HepG2 (cell line): ENCODE results near the gene MDP1. TPM values are rescaled to one million over a fixed set of nuclear protein-coding genes. Genes with fewer than 3 reads are reported as not detected.

Experiments used
- ASH2L ChIP-seq: fragments of 300-600, 200-600 bp; sonication (generic); IDR thresholded peaks from 2 replicates; pipeline ENCODE4 v1.7.0; 2017; ENCODE audit warnings: low read depth, mild to moderate bottlenecking, moderate library complexity, mixed read lengths, low read length; ENCODE audit not compliant: insufficient read length
- BORCS8-MEF2B ChIP-seq: sonication (generic); formaldehyde crosslinking; IDR thresholded peaks from 2 replicates; pipeline ENCODE4 v1.8.0; 2022; ENCODE audit warnings: mild to moderate bottlenecking, missing genetic modification reagents
- CCDC6 ChIP-seq: sonication (generic); formaldehyde crosslinking; IDR thresholded peaks from 2 replicates; pipeline ENCODE4 v1.8.1; 2022; ENCODE audit warnings: mild to moderate bottlenecking, missing genetic modification reagents, moderate library complexity
- CHCHD3 ChIP-seq: sonication (generic); formaldehyde crosslinking; IDR thresholded peaks from 2 replicates; pipeline ENCODE4 v1.8.0; 2022; ENCODE audit warnings: mild to moderate bottlenecking, missing genetic modification reagents, moderate library complexity
- HDAC1 ChIP-seq: sonication (generic); formaldehyde crosslinking; IDR thresholded peaks from 2 replicates; pipeline ENCODE4 v1.5.1; 2020; ENCODE audit warnings: mild to moderate bottlenecking, missing genetic modification reagents
- HOXA9 ChIP-seq: sonication (generic); formaldehyde crosslinking; IDR thresholded peaks from 2 replicates; pipeline ENCODE4 v1.8.1; 2022; ENCODE audit warnings: missing genetic modification reagents, mild to moderate bottlenecking, moderate library complexity, borderline replicate concordance
- ISX ChIP-seq: sonication (generic); formaldehyde crosslinking; conservative IDR thresholded peaks from 2 replicates; pipeline ENCODE4 v1.5.0; 2020; ENCODE audit warnings: missing genetic modification reagents
- JUNB ChIP-seq: sonication (generic); formaldehyde crosslinking; IDR thresholded peaks from 2 replicates; pipeline ENCODE4 v1.8.0; 2022; ENCODE audit warnings: missing genetic modification reagents, mild to moderate bottlenecking, borderline replicate concordance
- KMT2A ChIP-seq: sonication (generic); formaldehyde crosslinking; IDR thresholded peaks from 2 replicates; pipeline ENCODE4 v1.4.0; 2020; ENCODE audit warnings: missing genetic modification reagents
- MAZ ChIP-seq, 2 experiments: sonication (generic) in 1 of 2; formaldehyde crosslinking in 1 of 2; IDR thresholded peaks; 2 replicates each; pipeline versions ENCODE4 v1.5.0 to v1.6.1; 2012 to 2020; ENCODE audit warnings: low read depth in 2 of 2, mild to moderate bottlenecking in 2 of 2, borderline replicate concordance in 1 of 2, improper control_type of control experiment in 1 of 2, low read length in 1 of 2, missing genetic modification reagents in 1 of 2, moderate library complexity in 1 of 2
- MXI1 ChIP-seq: IDR thresholded peaks from 3 replicates; pipeline ENCODE4 v1.6.1; 2012; ENCODE audit warnings: low read depth, low read length, inconsistent platforms, borderline replicate concordance
- MYC ChIP-seq: sonication (generic); formaldehyde crosslinking; IDR thresholded peaks from 2 replicates; pipeline ENCODE4 v1.9.0; 2021; ENCODE audit warnings: missing genetic modification reagents, borderline replicate concordance
- NAIF1 ChIP-seq: sonication (generic); formaldehyde crosslinking; IDR thresholded peaks from 2 replicates; pipeline ENCODE4 v1.5.0; 2020; ENCODE audit warnings: mild to moderate bottlenecking, missing genetic modification reagents, borderline replicate concordance
- ONECUT2 ChIP-seq: sonication (generic); formaldehyde crosslinking; IDR thresholded peaks from 2 replicates; pipeline ENCODE4 v1.4.0; 2020; ENCODE audit warnings: missing genetic modification reagents
- PAF1 ChIP-seq: IDR thresholded peaks from 2 replicates; pipeline ENCODE4 v1.6.1; 2016; ENCODE audit warnings: missing genetic modification reagents, missing compliant biosample characterization
- PPARG ChIP-seq: conservative IDR thresholded peaks from 2 replicates; pipeline ENCODE4 v1.6.1; 2016; ENCODE audit warnings: missing biosample characterization, missing genetic modification reagents
- RBFOX2 ChIP-seq: fragments of 200-400 bp; formaldehyde crosslinking; IDR thresholded peaks from 2 replicates; pipeline ENCODE4 v1.6.1; 2017; ENCODE audit warnings: low read depth, mild to moderate bottlenecking, low read length
- RFX1 ChIP-seq: fragments of 450-650 bp; IDR thresholded peaks from 2 replicates; pipeline ENCODE4 v1.6.1; 2017
- RFX3 ChIP-seq: IDR thresholded peaks from 2 replicates; pipeline ENCODE4 v1.6.1; 2016; ENCODE audit warnings: missing biosample characterization, missing genetic modification reagents
- SIX1 ChIP-seq: sonication (generic); formaldehyde crosslinking; IDR thresholded peaks from 2 replicates; pipeline ENCODE4 v1.4.0; 2020; ENCODE audit warnings: missing genetic modification reagents, borderline replicate concordance
- ZFY ChIP-seq: sonication (generic); formaldehyde crosslinking; IDR thresholded peaks from 2 replicates; pipeline ENCODE4 v1.4.0; 2020; ENCODE audit warnings: missing genetic modification reagents
- ZKSCAN1 ChIP-seq: fragments of 150-350 bp; IDR thresholded peaks from 2 replicates; pipeline ENCODE4 v1.6.1; 2014; ENCODE audit warnings: low read length
- ZMAT3 ChIP-seq: sonication (generic); formaldehyde crosslinking; conservative IDR thresholded peaks from 2 replicates; pipeline ENCODE4 v1.7.0; 2021; ENCODE audit warnings: missing genetic modification reagents
- ZNF17 ChIP-seq: sonication (generic); formaldehyde crosslinking; IDR thresholded peaks from 2 replicates; pipeline ENCODE4 v1.5.0; 2020; ENCODE audit warnings: mild to moderate bottlenecking, missing genetic modification reagents
- ZNF24 ChIP-seq: fragments of 450-650 bp; IDR thresholded peaks from 2 replicates; pipeline ENCODE4 v1.6.1; 2017; ENCODE audit warnings: antibody characterized with exemption, mild to moderate bottlenecking
- ZNF263 ChIP-seq: sonication (generic); formaldehyde crosslinking; IDR thresholded peaks from 2 replicates; pipeline ENCODE4 v1.4.0; 2020; ENCODE audit warnings: missing genetic modification reagents
- ZNF274 ChIP-seq: sonication (generic); formaldehyde crosslinking; IDR thresholded peaks from 2 replicates; pipeline ENCODE4 v1.5.1; 2020; ENCODE audit warnings: mild to moderate bottlenecking, missing genetic modification reagents
- ZNF552 ChIP-seq: sonication (generic); formaldehyde crosslinking; IDR thresholded peaks from 2 replicates; pipeline ENCODE4 v1.9.0; 2022; ENCODE audit warnings: missing genetic modification reagents, mild to moderate bottlenecking, borderline replicate concordance
- ZNF724P ChIP-seq: sonication (generic); formaldehyde crosslinking; IDR thresholded peaks from 2 replicates; pipeline ENCODE4 v1.8.0; 2022; ENCODE audit warnings: missing genetic modification reagents, borderline replicate concordance
- ZNF746 ChIP-seq: sonication (generic); formaldehyde crosslinking; IDR thresholded peaks from 2 replicates; pipeline ENCODE4 v1.8.0; 2022; ENCODE audit warnings: mild to moderate bottlenecking, missing genetic modification reagents
- polyA plus RNA-seq, 8 experiments: library from polyadenylated mRNA; depleted of rRNA in 3 of 8; stranded (reverse) in 7 of 8; unstranded in 1 of 8; fragments of >200 nt; fragmentation: Illumina TruSeq in 4 of 8; extraction: Trizol in 4 of 8; gene quantifications; 2 replicates each; pipeline versions ENCODE4 v1.2.1 to v1.2.3, GENCODE V29; 2011 to 2016; ENCODE audit warnings: low read depth in 4 of 8, missing spikeins in 1 of 8, mixed read lengths in 1 of 8; ENCODE audit not compliant: insufficient read depth in 1 of 8
- total RNA-seq, 5 experiments: library from RNA; depleted of rRNA; stranded (reverse); fragments of >200 nt; fragmentation: Illumina TruSeq; extraction: Trizol; gene quantifications; 2 replicates each; pipeline ENCODE4 v1.2.3, GENCODE V29; 2016; ENCODE audit warnings: low read depth in 1 of 5
- TF ChIP-seq, protein P1 (sequence below): sonication (generic); formaldehyde crosslinking; conservative IDR thresholded peaks from 2 replicates; pipeline ENCODE4 v1.5.0; 2020; ENCODE audit warnings: missing genetic modification reagents
- TF ChIP-seq, protein P2 (sequence below): sonication (generic); formaldehyde crosslinking; IDR thresholded peaks from 2 replicates; pipeline ENCODE4 v1.4.0; 2020; ENCODE audit warnings: mild to moderate bottlenecking, missing genetic modification reagents

Gene MDP1
- total and polyA plus RNA-seq, 2 of the 13 experiments (the other 11 are each of a cell fraction or from before 2014, with no cell fraction given) = 44.1 to 48.7 TPM

DNA sequence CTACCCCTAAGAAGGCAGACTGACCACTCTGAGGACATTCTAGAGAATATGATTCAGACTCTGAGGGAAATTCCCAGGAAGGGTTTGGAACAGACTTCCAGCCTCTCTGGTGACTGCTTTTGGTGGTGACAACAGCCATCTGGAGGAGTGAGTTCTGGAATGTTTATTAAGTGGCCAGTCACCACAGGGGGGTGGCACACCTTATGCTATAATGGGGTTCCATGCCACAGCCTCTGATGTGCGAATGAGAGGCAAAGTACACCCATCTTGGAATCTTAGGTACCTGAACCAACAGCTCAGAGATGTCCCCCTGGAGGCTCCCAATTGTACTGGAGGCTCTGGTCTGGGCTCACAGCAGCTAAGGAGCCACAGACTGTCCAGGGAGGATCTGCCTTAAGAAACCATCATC, 36.0 kb upstream of the MDP1 start (continued):
- TF ChIP-seq ZMAT3 (peak; percentile 47; the same call in 1 of the 2 replicates), HOXA9 (CRISPR knock-in tag) (no peak), HDAC1 (CRISPR knock-in tag) (0 out of 2 replicates have a peak, but pooled peaks have one; percentile 12), PPARG (no peak), MXI1 (no peak), ASH2L (no peak), RFX3 (no peak), CHCHD3 (CRISPR knock-in tag) (no peak), NAIF1 (CRISPR knock-in tag) (no peak), RBFOX2 (no peak), ZNF746 (CRISPR knock-in tag) (no peak), PAF1 (CRISPR knock-in tag) (no peak), BORCS8-MEF2B (CRISPR knock-in tag) (no peak), ZNF24 (no peak), KMT2A (CRISPR knock-in tag) (no peak), ZFY (CRISPR knock-in tag) (no peak), ZNF263 (CRISPR knock-in tag) (no peak), ZNF724P (CRISPR knock-in tag) (no peak), MAZ (IDR thresholded peaks at IDR 0.05; ENCODE audit: borderline replicate concordance, low read depth, low read length) (no peak), MAZ (CRISPR knock-in tag; IDR thresholded peaks at IDR 0.05; ENCODE audit: low read depth) (no peak), ZNF17 (no peak), CCDC6 (CRISPR knock-in tag) (no peak), ONECUT2 (no peak), ZNF274 (CRISPR knock-in tag) (no peak), ISX (CRISPR knock-in tag) (no peak), RFX1 (no peak), MYC (CRISPR knock-in tag) (no peak), JUNB (CRISPR knock-in tag) (no peak), SIX1 (CRISPR knock-in tag) (no peak), ZNF552 (CRISPR knock-in tag) (no peak), ZKSCAN1 (no peak)
- TF ChIP-seq, protein P1, sequence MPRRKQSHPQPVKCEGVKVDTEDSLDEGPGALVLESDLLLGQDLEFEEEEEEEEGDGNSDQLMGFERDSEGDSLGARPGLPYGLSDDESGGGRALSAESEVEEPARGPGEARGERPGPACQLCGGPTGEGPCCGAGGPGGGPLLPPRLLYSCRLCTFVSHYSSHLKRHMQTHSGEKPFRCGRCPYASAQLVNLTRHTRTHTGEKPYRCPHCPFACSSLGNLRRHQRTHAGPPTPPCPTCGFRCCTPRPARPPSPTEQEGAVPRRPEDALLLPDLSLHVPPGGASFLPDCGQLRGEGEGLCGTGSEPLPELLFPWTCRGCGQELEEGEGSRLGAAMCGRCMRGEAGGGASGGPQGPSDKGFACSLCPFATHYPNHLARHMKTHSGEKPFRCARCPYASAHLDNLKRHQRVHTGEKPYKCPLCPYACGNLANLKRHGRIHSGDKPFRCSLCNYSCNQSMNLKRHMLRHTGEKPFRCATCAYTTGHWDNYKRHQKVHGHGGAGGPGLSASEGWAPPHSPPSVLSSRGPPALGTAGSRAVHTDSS = no peak
- TF ChIP-seq, protein P2, sequence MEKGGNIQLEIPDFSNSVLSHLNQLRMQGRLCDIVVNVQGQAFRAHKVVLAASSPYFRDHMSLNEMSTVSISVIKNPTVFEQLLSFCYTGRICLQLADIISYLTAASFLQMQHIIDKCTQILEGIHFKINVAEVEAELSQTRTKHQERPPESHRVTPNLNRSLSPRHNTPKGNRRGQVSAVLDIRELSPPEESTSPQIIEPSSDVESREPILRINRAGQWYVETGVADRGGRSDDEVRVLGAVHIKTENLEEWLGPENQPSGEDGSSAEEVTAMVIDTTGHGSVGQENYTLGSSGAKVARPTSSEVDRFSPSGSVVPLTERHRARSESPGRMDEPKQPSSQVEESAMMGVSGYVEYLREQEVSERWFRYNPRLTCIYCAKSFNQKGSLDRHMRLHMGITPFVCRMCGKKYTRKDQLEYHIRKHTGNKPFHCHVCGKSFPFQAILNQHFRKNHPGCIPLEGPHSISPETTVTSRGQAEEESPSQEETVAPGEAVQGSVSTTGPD (CRISPR knock-in tag) = no peak
